Liver (tissue), 9 donors: ENCODE data around the gene LYVE1. TPM values are rescaled to one million over a fixed set of nuclear protein-coding genes. Genes with fewer than 3 reads are reported as not detected.

ENCODE experiments used
- DNase-seq: peaks from one replicate; pipeline ENCODE4 v3.0.0-alpha.2; 2017; ENCODE audit warnings: low spot score
- H3K27ac ChIP-seq, 2 donors: one replicate each; pipeline ENCODE4 v1.7.0; 2013; ENCODE audit warnings: inconsistent platforms in 2 of 2, low read length in 2 of 2, control low read depth in 1 of 2, low read depth in 1 of 2, mild to moderate bottlenecking in 1 of 2
- H3K27me3 ChIP-seq, 4 donors: one replicate each; pipeline versions ENCODE4 v1.6.1 to v1.7.0; 2013; ENCODE audit warnings: low read length in 3 of 4, inconsistent platforms in 1 of 4, mild to moderate bottlenecking in 1 of 4, moderate library complexity in 1 of 4; ENCODE audit not compliant: control insufficient read depth in 4 of 4, insufficient read depth in 4 of 4
- H3K36me3 ChIP-seq, 4 donors: one replicate each; pipeline versions ENCODE4 v1.6.1 to v1.7.0; 2013; ENCODE audit warnings: low read length in 3 of 4, mild to moderate bottlenecking in 3 of 4, low read depth in 1 of 4, moderate library complexity in 1 of 4; ENCODE audit not compliant: control insufficient read depth in 4 of 4, insufficient read depth in 3 of 4
- H3K4me1 ChIP-seq, 4 donors: one replicate each; pipeline versions ENCODE4 v1.6.1 to v1.7.0; 2013; ENCODE audit warnings: low read length in 3 of 4, mild to moderate bottlenecking in 3 of 4, moderate library complexity in 1 of 4; ENCODE audit not compliant: control insufficient read depth in 4 of 4, insufficient read depth in 4 of 4
- H3K4me3 ChIP-seq, 3 donors: one replicate each; pipeline versions ENCODE4 v1.6.1 to v1.7.0; 2013; ENCODE audit warnings: low read length in 3 of 3, control low read depth in 1 of 3, low read depth in 1 of 3, mild to moderate bottlenecking in 1 of 3
- H3K9ac ChIP-seq, 2 donors: one replicate each; pipeline ENCODE4 v1.7.0; 2013; ENCODE audit warnings: low read length in 2 of 2, mild to moderate bottlenecking in 2 of 2, moderate library complexity in 2 of 2, control low read depth in 1 of 2, low read depth in 1 of 2
- H3K9me3 ChIP-seq, 4 donors: one replicate each; pipeline versions ENCODE4 v1.6.1 to v1.7.0; 2013; ENCODE audit warnings: low read length in 3 of 4; ENCODE audit not compliant: control insufficient read depth in 4 of 4
- FOXA1 ChIP-seq: IDR thresholded peaks from 2 replicates; pipeline ENCODE4 v1.6.1; 2016; ENCODE audit warnings: antibody characterized with exemption
- FOXA2 ChIP-seq: IDR thresholded peaks from 2 replicates; pipeline ENCODE4 v1.6.1; 2016; ENCODE audit warnings: antibody characterized with exemption
- GABPA ChIP-seq, 2 donors: IDR thresholded peaks in 1 of 2; conservative IDR thresholded peaks in 1 of 2; 2 replicates each; pipeline ENCODE4 v1.6.1; 2016; ENCODE audit warnings: antibody characterized with exemption in 2 of 2, mild to moderate bottlenecking in 1 of 2, moderate library complexity in 1 of 2
- HNF4A ChIP-seq, 2 donors: conservative IDR thresholded peaks; 2 replicates each; pipeline ENCODE4 v1.6.1; 2016; ENCODE audit warnings: antibody characterized with exemption in 2 of 2, mild to moderate bottlenecking in 2 of 2
- NR2F2 ChIP-seq: IDR thresholded peaks from 2 replicates; pipeline ENCODE4 v1.6.1; 2016; ENCODE audit warnings: antibody characterized with exemption
- SP1 ChIP-seq: IDR thresholded peaks from 2 replicates; pipeline ENCODE4 v1.6.1; 2018; ENCODE audit warnings: antibody characterized with exemption, mild to moderate bottlenecking
- TAF1 ChIP-seq: conservative IDR thresholded peaks from 2 replicates; pipeline ENCODE4 v1.6.1; 2016; ENCODE audit warnings: antibody characterized with exemption, mild to moderate bottlenecking
- WGBS: extraction: QIAGEN DNeasy Blood & Tissue Kit; methylation state at CpG from one replicate; pipeline ENCODE4 v1.1.7; 2013; 5-methylcytosine and 5-hydroxymethylcytosine counted together
- polyA plus RNA-seq, 2 donors: library from polyadenylated mRNA; stranded (reverse) in 1 of 2; unstranded in 1 of 2; fragments of 200-250 nt in 1 of 2; fragments of >200 nt in 1 of 2; fragmentation: Nextera tagmentation in 1 of 2; extraction: Ambion mirVana in 1 of 2; gene quantifications; one replicate each; pipeline versions ENCODE4 v1.2.1 to v1.2.3, GENCODE V29; 2013 to 2015
- total RNA-seq, 2 donors: library from RNA; depleted of rRNA; stranded (reverse); fragments of >200 nt; gene quantifications; one replicate each; pipeline ENCODE4 v1.2.3, GENCODE V29; 2014
- TF ChIP-seq, protein P1 (sequence below): IDR thresholded peaks from 2 replicates; pipeline ENCODE4 v1.6.1; 2016; ENCODE audit warnings: antibody characterized with exemption, mild to moderate bottlenecking
- donor health status: healthy.
- donor health status: healthy.
- donor health status: healthy.
- donor health status: healthy.
- donor health status: healthy.

The LYVE1 gene
- total and polyA plus RNA-seq, 4 donors = 11.3 to 46.7 (median 28.3) TPM

DNA sequence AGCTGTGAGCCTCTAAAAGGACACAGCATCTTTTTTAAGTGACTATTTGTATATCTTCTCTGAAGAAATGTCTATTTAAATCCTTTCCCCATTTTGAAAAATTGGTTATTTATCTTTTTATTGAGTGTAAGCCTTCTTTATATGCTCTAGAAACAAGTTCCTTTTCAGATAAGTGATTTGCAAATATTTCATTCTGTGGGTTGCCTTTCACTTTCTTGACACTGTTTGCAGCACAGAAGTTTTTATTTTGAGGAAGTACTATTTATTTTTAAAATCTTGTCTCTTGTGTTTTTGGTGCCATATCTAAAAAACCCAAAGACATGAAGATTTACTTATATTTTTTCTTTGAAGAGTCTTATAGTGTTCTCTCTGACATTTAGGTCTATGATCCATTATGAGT is 40.1 kb upstream of the LYVE1 start (continued):
- TF ChIP-seq, protein P1, sequence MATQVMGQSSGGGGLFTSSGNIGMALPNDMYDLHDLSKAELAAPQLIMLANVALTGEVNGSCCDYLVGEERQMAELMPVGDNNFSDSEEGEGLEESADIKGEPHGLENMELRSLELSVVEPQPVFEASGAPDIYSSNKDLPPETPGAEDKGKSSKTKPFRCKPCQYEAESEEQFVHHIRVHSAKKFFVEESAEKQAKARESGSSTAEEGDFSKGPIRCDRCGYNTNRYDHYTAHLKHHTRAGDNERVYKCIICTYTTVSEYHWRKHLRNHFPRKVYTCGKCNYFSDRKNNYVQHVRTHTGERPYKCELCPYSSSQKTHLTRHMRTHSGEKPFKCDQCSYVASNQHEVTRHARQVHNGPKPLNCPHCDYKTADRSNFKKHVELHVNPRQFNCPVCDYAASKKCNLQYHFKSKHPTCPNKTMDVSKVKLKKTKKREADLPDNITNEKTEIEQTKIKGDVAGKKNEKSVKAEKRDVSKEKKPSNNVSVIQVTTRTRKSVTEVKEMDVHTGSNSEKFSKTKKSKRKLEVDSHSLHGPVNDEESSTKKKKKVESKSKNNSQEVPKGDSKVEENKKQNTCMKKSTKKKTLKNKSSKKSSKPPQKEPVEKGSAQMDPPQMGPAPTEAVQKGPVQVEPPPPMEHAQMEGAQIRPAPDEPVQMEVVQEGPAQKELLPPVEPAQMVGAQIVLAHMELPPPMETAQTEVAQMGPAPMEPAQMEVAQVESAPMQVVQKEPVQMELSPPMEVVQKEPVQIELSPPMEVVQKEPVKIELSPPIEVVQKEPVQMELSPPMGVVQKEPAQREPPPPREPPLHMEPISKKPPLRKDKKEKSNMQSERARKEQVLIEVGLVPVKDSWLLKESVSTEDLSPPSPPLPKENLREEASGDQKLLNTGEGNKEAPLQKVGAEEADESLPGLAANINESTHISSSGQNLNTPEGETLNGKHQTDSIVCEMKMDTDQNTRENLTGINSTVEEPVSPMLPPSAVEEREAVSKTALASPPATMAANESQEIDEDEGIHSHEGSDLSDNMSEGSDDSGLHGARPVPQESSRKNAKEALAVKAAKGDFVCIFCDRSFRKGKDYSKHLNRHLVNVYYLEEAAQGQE = no peak
- TF ChIP-seq TAF1 (no peak), GABPA (IDR thresholded peaks at IDR 0.05 in 1 of 2, conservative IDR thresholded peaks at IDR 0.05 in 1 of 2) (no peak), FOXA2 (no peak)

GRCh38 chr11:10607462-10608132 is 39.1 kb upstream of the LYVE1 start:
- Histone ChIP-seq H3K9me3 (no peaks in the 10 kb centered on the region), H3K36me3 (no peaks in the 10 kb centered on the region), H3K9ac (no peak overlapping the region), H3K4me3 (no peak overlapping the region), H3K27me3 (peaks cover 0 to 6% (median 0%) of the 10 kb centered on the region in 4 donors), H3K27ac (peak overlapping the region; percentile 14 to 68), H3K4me1 (peaks cover 0 to 4% (median 1%) of the 10 kb centered on the region in 4 donors)
- 50% methylated on average over 6 of the region's 6 CpGs for WGBS
- TF ChIP-seq NR2F2 = peak; percentile 84
- TF ChIP-seq, protein P1 = no peak
- no peak for DNase-seq

GRCh38 chr11:10606536-10607208 is 38.2 kb upstream of the LYVE1 start:
- H3K4me1 ChIP-seq = peaks cover 0 to 4% (median 1%) of the 10 kb centered on the region in 4 donors
- H3K9ac ChIP-seq = no peak overlapping the region
- H3K9me3 ChIP-seq = no peaks in the 10 kb centered on the region
- H3K36me3 ChIP-seq = no peaks in the 10 kb centered on the region
- TF ChIP-seq FOXA1 = no peak
- TF ChIP-seq HNF4A (conservative IDR thresholded peaks at IDR 0.05) = no peak
- no peak for TF ChIP-seq SP1
- no peak for TF ChIP-seq FOXA2
- no peak overlapping the region for H3K4me3 ChIP-seq
- no peak for DNase-seq
- peak overlapping the region; percentile 68 for H3K27ac ChIP-seq
- WGBS = 71% methylated on average over 6 of the region's 6 CpGs
- H3K27me3 ChIP-seq = no peaks in the 10 kb centered on the region
